Motor neuron (in vitro differentiated cells): ENCODE data around the gene SLC6A19. TPM values are rescaled to one million over a fixed set of nuclear protein-coding genes. Genes with fewer than 3 reads are reported as not detected.

ENCODE experiments used
- ATAC-seq, 8 experiments: fragments of 200-7000 bp; cut with Tn5 transposase; replicated peaks in 6 of 8; 2 replicates each; pipeline ENCODE4 v1.8.0; 2021; ENCODE audit warnings: mild to moderate bottlenecking in 8 of 8, moderate library complexity in 8 of 8
- H3K27ac ChIP-seq, 2 donors: fragments of 250-450 bp; sonication (Bioruptor Pico); 2 replicates each; pipeline ENCODE4 v1.9.0; 2021; ENCODE audit warnings: antibody characterized with exemption in 2 of 2, mild to moderate bottlenecking in 2 of 2, moderate library complexity in 1 of 2
- H3K4me1 ChIP-seq, 2 donors: fragments of 250-450 bp; sonication (Bioruptor Pico); replicated peaks in 1 of 2; 2 replicates each; pipeline ENCODE4 v1.6.1; 2021; ENCODE audit warnings: antibody characterized with exemption in 2 of 2, mild to moderate bottlenecking in 2 of 2, moderate library complexity in 1 of 2
- H3K4me3 ChIP-seq, 5 donors: fragments of 250-450 bp; sonication (Bioruptor Pico); 2 replicates each; pipeline ENCODE4 v1.9.0; 2021; ENCODE audit warnings: antibody characterized with exemption in 5 of 5, mild to moderate bottlenecking in 5 of 5, moderate library complexity in 4 of 5
- WGBS, 10 experiments: fragments of 450-650 bp; shearing (Covaris generic); methylation state at CpG; one replicate each; pipeline ENCODE4 v1.0.0; 2022; 5-methylcytosine and 5-hydroxymethylcytosine counted together
- in situ Hi-C, 9 experiments: fragments of 400-800 bp; cut with MboI; loops; one replicate each; pipeline ENCODE4 v1.15.0; 2021; ENCODE audit warnings: low sequenced_read_pairs in 9 of 9, low pct_unique_long_range_greater_than_20kb in 2 of 9; ENCODE audit not compliant: unreplicated experiment in 9 of 9
- total RNA-seq, 8 experiments: library from RNA; unstranded; fragments of 300-600 nt; gene quantifications; 2 replicates each; pipeline versions ENCODE4 v1.2.3 to v1.2.4, GENCODE V29; 2022

The SLC6A19 gene
- total RNA-seq, 8 experiments from 2014 or later = 0.04 to 0.24 (median 0.10) TPM; not detected in 3

- WGBS, 10 experiments = 0 to 100% (median 34%) methylated on average over 1 to 2 of the region's 24 CpGs; no CpG with 5 or more reads in 6 of the 10 experiments
- Histone ChIP-seq H3K4me3 (no peak overlapping the region), H3K4me1 (no peaks in the 10 kb centered on the region), H3K27ac (no peak overlapping the region)
- peak in 3 of 8 experiments; percentile 43 to 50 (median 49) for ATAC-seq
- in situ Hi-C loops = loop anchor here in 1 of 9 experiments (25.0 kb wide), 1 partner anchor 420 kb away; no protein-coding TSS in a partner anchor
These were observed 16.3 kb downstream of the SLC6A19 start for GRCh38 chr5:1217596-1218206.

GRCh38 chr5:1218351-1219080 lies 17.1 kb downstream of the SLC6A19 start:
- ATAC-seq = no peak
- no peaks in the 10 kb centered on the region for H3K4me1 ChIP-seq
- 52 to 100% (median 82%) methylated on average over 5 to 19 of the region's 38 CpGs; no CpG with 5 or more reads in 4 of the 10 experiments for WGBS, 10 experiments
- H3K4me3 ChIP-seq = no peak overlapping the region
- H3K27ac ChIP-seq = no peak overlapping the region
- in situ Hi-C loops = loop anchor here in 1 of 9 experiments (25.0 kb wide), 1 partner anchor 419 kb away; no protein-coding TSS in a partner anchor

GRCh38 chr5:1219098-1219767 lies 17.8 kb downstream of the SLC6A19 start:
- 42 to 80% (median 62%) methylated on average over 1 to 11 of the region's 38 CpGs; no CpG with 5 or more reads in 6 of the 10 experiments for WGBS, 10 experiments
- Histone ChIP-seq H3K4me3 (no peak overlapping the region), H3K27ac (no peak overlapping the region), H3K4me1 (no peaks in the 10 kb centered on the region)
- no peak for ATAC-seq
- in situ Hi-C loops = loop anchor here in 1 of 9 experiments (25.0 kb wide), 1 partner anchor 418 kb away; no protein-coding TSS in a partner anchor

- 49 to 80% (median 58%) methylated on average over 2 to 6 of the region's 11 CpGs; no CpG with 5 or more reads in 6 of the 10 experiments for WGBS, 10 experiments
- no peak overlapping the region for H3K27ac ChIP-seq
- H3K4me1 ChIP-seq = no peaks in the 10 kb centered on the region
- in situ Hi-C loops = loop anchor here in 1 of 9 experiments (25.0 kb wide), 1 partner anchor 418 kb away; no protein-coding TSS in a partner anchor
- no peak overlapping the region for H3K4me3 ChIP-seq
- no peak for ATAC-seq
These were observed 18.3 kb downstream of the SLC6A19 start for GRCh38 chr5:1219768-1220100.

- ATAC-seq = no peak
- in situ Hi-C loops = loop anchor here in 1 of 9 experiments (25.0 kb wide), 1 partner anchor 417 kb away; no protein-coding TSS in a partner anchor
- no peak overlapping the region for H3K4me3 ChIP-seq
- WGBS, 10 experiments = 74 to 100% (median 98%) methylated on average over 1 to 4 of the region's 9 CpGs; no CpG with 5 or more reads in 6 of the 10 experiments
- H3K4me1 ChIP-seq = no peaks in the 10 kb centered on the region
- H3K27ac ChIP-seq = no peak overlapping the region
These were observed 19.0 kb downstream of the SLC6A19 start for GRCh38 chr5:1220351-1220750.

- WGBS, 10 experiments = 77 to 93% (median 89%) methylated on average over 3 to 10 of the region's 19 CpGs; no CpG with 5 or more reads in 7 of the 10 experiments
- Histone ChIP-seq H3K4me3 (no peak overlapping the region), H3K27ac (no peak overlapping the region), H3K4me1 (no peaks in the 10 kb centered on the region)
- in situ Hi-C loops = loop anchor here in 1 of 9 experiments (25.0 kb wide), 1 partner anchor 416 kb away; no protein-coding TSS in a partner anchor
- ATAC-seq = no peak
These were observed 19.4 kb downstream of the SLC6A19 start for GRCh38 chr5:1220831-1221230.

- ATAC-seq = no peak
- H3K4me3 ChIP-seq = no peak overlapping the region
- in situ Hi-C loops = loop anchor here in 1 of 9 experiments (25.0 kb wide), 1 partner anchor 416 kb away; no protein-coding TSS in a partner anchor
- H3K27ac ChIP-seq = no peak overlapping the region
- H3K4me1 ChIP-seq = peaks cover 0 to 2% of the 10 kb centered on the region in 2 donors
- WGBS, 10 experiments = 40 to 91% (median 67%) methylated on average over 1 to 6 of the region's 10 CpGs; no CpG with 5 or more reads in 3 of the 10 experiments
These were observed 20.3 kb downstream of the SLC6A19 start for GRCh38 chr5:1221721-1222120.

GRCh38 chr5:1222147-1222546 lies 20.8 kb downstream of the SLC6A19 start:
- Histone ChIP-seq H3K27ac (no peak overlapping the region), H3K4me1 (peaks cover 2 to 4% of the 10 kb centered on the region in 2 donors), H3K4me3 (no peak overlapping the region)
- ATAC-seq = no peak
- in situ Hi-C loops = loop anchor here in 1 of 9 experiments (25.0 kb wide), 1 partner anchor 415 kb away; no protein-coding TSS in a partner anchor
- WGBS, 10 experiments = 20 to 96% (median 88%) methylated on average over 1 to 7 of the region's 9 CpGs; no CpG with 5 or more reads in 3 of the 10 experiments

- WGBS, 10 experiments = 0 to 94% (median 65%) methylated on average over 1 to 9 of the region's 27 CpGs; no CpG with 5 or more reads in 6 of the 10 experiments
- no peak overlapping the region for H3K27ac ChIP-seq
- H3K4me1 ChIP-seq = peaks cover 4 to 10% of the 10 kb centered on the region in 2 donors
- ATAC-seq = no peak
- in situ Hi-C loops = loop anchor here in 1 of 9 experiments (25.0 kb wide), 1 partner anchor 415 kb away; no protein-coding TSS in a partner anchor
- no peak overlapping the region for H3K4me3 ChIP-seq
These were observed 21.4 kb downstream of the SLC6A19 start for GRCh38 chr5:1222621-1223277.

- in situ Hi-C loops = loop anchor here in 1 of 9 experiments (25.0 kb wide), 1 partner anchor 414 kb away; no protein-coding TSS in a partner anchor
- 33 to 92% (median 87%) methylated on average over 1 to 5 of the region's 12 CpGs; no CpG with 5 or more reads in 3 of the 10 experiments for WGBS, 10 experiments
- ATAC-seq = no peak
These were observed 21.9 kb downstream of the SLC6A19 start for GRCh38 chr5:1223278-1223670.

GRCh38 chr5:1224631-1225030 lies 23.2 kb downstream of the SLC6A19 start:
- in situ Hi-C loops = loop anchor here in 1 of 9 experiments (25.0 kb wide), 1 partner anchor 413 kb away; no protein-coding TSS in a partner anchor
- Histone ChIP-seq H3K27ac (no peak overlapping the region), H3K4me3 (no peak overlapping the region), H3K4me1 (peaks cover 4 to 11% of the 10 kb centered on the region in 2 donors)
- 19 to 100% (median 93%) methylated on average over 1 to 6 of the region's 15 CpGs; no CpG with 5 or more reads in 2 of the 10 experiments for WGBS, 10 experiments
- no peak for ATAC-seq

More at GRCh38 chr5:1223278-1223670, 21.9 kb downstream of the SLC6A19 start:
- Histone ChIP-seq H3K4me3 (no peak overlapping the region), H3K27ac (no peak overlapping the region), H3K4me1 (peaks cover 4 to 11% of the 10 kb centered on the region in 2 donors)

- no peak for ATAC-seq
- Histone ChIP-seq H3K27ac (no peak within 1 kb of the TSS), H3K4me1 (peaks cover 4 to 11% of the 10 kb centered on the region in 2 donors), H3K4me3 (no peak within 1 kb of the TSS)
- 8 to 80% (median 35%) methylated on average over 1 to 6 of the region's 11 CpGs; no CpG with 5 or more reads in 2 of the 10 experiments for WGBS, 10 experiments
- in situ Hi-C loops = no loop called here
These were observed 23.7 kb downstream of the SLC6A19 start, which contains the start of gene SLC6A18 for GRCh38 chr5:1225081-1225480. TSS of gene SLC6A18 (plus strand) at chr5:1225381. CDS start at chr5:1225478, 97 bp downstream.
